ENCODE data around the gene SLC13A3.

SLC13A3 gene

DNA sequence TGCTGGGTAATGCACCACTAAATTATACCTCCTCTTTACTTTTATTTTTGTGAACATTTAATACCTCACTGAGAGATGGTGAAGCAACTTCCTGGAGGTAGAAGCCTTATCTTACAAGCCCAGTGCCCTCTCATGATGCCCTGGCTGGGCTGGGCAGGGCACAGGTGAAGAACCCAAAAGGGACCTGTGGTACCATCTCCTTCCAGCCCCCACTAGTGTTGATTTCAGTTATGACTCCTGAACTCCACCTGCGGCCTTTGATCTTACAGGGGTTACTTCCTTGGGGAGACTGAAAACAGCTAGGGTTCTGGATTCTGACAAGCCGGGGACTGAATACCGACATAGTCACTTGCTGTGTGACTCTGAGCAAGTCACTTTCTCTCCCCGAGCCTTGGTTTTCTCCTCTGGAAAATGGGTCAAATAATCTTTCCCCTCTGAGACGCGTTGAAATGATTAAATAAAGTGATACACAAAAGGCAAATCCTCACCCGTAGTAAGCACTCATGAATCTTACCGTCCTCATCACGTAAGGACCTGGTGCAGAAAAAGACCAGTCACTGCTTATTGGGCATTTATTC is 1.2 kb downstream of the SLC13A3 start:
- DNase-seq: no peak

GRCh38 chr20:46649650-46649949 is 1.7 kb downstream of the SLC13A3 start:
- DNase-seq: no peak

DNA sequence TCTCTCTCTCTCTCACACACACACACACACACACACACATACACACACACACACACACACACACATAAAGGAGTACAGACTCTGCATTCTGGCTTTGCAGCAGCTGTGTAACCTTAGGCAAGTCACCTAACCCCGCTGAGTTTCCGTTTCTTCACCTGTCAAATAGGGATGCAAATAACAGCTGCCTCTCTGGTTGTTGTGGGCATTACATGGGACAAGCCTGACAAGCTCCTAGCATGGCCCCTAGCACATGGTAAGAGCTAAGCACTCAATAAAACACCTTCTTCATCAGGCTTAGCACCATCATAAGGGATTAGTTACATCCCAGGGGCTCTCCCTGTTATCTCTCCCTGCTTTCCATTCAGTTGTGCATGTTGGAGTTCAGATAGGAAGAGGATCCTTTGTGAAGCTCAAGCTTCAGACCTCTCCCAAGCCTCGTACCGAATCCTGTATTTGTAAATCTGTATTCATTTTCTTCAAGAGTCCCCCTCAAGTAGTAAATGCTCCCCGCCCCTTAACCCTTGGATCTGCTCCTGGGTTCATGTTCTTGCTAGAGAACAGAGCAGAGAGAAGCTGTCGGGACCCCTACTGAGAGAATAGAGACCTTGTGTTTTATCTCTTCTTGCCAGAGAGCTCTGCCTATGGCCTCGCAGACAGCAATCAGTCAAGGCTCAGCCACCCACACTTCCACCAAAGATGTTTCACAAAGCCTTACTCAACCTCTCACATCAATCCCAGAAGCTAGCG is 2.2 kb downstream of the SLC13A3 start:
- peak; percentile 31 to 41 for DNase-seq

- no peak for DNase-seq
Observed at GRCh38 chr20:46647469-46647868, 3.8 kb downstream of the SLC13A3 start.

DNA sequence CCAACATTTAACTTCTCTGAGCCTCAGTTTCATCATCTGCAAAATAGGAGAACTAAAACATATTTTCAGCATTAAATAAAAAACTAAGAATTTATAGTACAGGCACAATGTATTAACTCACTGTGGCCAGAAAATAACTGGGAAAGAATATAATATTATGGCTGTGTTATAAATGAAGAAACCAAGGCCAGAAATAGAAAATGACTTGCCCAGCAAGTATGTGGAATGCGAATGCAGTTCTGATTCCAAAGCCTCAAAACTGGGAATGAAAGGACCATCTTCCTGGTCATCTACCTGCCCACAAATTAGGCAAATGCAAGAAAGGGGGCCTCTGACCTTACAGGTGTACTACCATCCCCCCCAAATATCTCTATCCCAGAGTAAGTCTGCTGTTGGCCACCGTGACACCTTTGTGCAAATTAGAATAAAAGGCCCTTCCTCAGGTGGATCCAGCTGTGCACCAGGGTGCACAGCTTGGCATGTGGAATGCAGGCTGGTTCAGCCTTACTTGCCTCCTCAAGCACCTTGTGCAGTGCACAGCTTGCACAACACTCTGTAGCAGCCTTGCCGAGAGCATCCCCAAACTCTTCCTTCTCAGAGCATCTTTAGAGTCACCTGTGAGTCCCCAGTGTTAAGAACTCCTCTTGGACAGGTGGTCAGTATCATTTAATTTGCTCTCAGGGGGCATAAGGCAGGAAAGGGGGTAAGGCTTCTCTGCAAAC is 4.4 kb downstream of the SLC13A3 start:
- no peak for DNase-seq

- DNase-seq: no peak
Observed at GRCh38 chr20:46646122-46646521, 5.1 kb downstream of the SLC13A3 start.

DNA sequence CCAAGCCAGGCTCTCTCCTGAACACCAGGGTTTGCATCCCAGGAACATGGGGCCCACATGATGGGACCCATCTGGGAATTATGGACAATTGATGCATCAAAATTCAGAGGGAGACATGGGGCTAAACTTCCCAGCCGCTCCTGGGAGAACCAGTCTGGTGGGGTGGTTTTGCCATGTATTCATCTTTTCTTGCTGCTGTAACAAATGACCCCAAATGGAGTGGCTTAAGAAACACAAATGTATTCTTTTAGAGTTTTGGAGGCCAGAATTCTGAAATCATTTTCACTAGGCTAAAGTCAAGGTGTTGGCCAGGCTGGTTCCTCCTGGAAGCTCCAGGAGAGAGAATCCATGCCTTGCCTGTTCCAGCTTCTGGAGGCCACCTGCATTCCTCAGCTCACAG is 6.5 kb downstream of the SLC13A3 start:
- DNase-seq: no peak

DNA sequence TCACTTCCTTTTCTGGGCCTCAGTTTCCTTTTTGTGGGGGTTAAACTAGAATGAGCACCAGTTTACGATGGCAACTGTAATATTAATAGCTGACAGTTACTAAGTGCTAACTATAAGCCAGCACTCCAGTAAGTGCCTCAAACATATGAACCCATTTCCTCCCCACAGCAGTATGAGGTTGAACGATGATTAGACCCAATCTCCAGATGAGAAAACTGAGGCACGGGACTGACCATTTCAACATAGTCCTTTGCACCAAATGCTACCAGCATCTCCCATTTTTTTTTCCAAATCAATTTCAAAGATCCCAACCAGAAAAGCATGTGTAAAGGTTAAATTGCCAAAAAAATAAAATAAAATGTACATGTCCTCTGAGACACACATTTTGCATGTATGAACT is 7.1 kb downstream of the SLC13A3 start:
- DNase-seq: no peak

- no peak for DNase-seq
Observed at GRCh38 chr20:46642969-46643343, 8.3 kb downstream of the SLC13A3 start.

- DNase-seq: no peak
Observed at GRCh38 chr20:46642265-46642968, 8.8 kb downstream of the SLC13A3 start.

DNA sequence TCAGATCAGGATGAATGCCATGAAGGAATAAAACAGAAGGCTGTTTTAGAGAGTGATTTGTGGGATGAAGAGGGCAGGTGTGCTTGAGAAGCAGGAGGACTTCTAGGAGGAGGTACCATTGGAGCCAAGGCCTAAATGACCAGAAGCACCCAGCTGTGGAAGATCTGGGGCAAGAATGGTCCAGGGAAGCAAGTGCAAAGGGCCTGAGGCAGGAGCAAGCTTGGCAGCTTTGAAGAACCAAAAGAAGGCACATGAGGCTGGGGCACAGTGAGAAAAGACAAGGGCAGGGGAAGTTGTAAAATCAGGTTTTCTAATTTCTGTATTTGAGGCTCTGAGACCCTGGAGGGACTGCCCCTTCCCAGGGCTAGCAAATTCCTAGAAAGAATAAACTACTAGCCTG is 9.8 kb downstream of the SLC13A3 start:
- DNase-seq: no peak

DNA sequence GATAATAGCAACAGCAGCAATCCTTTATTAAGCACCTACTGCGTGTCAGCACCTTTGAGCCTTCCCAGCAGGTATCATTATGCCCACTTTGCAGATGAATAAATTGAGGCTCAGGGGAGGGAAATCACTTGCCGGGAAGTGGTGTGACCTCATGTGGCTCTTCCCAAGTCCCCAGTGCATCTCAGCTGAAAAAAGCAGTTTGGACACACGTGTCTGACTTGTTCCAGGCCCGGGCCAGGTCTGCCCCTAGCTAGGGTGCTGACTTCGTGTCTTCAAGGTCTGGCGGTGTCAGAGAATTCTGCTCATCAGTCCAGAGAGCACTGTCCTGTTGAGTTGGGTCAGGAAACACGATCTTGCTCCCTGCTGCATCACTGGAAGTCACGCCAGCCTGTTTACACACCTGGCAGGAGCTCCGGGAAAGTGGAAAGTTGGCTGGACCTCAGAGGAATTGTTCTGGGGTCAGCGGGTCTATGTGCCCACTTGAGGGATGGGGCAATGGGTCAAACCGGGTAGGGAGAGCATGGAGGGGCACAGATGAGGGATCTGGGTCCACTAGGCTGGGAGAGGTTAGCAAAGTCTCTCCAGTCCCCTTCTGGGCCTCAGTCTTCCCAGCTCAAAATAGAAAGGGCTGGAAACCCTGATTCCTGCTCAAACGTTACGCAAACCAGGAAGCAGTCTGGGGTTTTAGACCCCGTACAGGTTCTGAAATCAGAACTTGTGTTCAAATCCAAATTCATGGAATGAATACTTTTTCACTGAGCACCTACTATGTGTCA is 10.5 kb downstream of the SLC13A3 start:
- DNase-seq: no peak

DNA sequence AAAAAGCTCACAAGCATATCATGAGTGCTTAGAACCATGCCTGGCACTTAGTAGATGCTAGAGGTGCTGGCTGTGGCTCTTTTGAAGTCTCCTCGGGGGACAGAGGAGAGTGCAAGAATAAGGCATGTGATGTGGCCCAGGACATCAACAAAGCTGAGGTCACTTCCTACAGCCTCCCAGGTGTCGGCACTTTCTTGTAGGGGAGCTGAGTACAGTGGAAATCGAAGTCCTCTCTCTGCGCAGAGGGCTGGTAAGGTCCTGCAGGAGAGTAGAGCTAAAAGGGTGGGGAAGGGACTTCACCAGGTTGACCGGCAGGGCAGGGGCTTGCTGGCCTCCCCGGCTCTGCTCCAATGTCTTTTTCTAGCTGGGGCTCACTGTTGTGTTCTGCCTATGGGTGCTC is 11.2 kb downstream of the SLC13A3 start:
- no peak for DNase-seq

GRCh38 chr20:46639587-46639986 is 11.7 kb downstream of the SLC13A3 start:
- DNase-seq: no peak

DNA sequence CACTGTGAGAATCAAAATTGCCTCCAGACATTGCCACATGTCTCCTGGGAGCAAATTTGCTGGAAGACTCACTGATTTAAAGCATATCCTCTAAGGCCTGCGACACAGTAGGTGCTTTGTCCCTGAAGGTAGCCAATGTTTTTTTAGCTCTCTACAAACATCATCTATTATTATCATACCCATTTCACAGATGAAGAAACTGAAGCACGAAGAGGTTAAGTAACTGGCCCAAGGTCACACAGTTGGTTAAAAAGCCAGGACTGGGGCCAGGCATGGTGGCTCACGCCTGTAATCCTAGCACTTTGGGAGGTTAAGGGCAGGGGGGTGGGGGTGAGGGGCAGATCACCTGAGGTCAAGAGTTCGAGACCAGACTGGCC is 12.4 kb downstream of the SLC13A3 start:
- DNase-seq: no peak

DNA sequence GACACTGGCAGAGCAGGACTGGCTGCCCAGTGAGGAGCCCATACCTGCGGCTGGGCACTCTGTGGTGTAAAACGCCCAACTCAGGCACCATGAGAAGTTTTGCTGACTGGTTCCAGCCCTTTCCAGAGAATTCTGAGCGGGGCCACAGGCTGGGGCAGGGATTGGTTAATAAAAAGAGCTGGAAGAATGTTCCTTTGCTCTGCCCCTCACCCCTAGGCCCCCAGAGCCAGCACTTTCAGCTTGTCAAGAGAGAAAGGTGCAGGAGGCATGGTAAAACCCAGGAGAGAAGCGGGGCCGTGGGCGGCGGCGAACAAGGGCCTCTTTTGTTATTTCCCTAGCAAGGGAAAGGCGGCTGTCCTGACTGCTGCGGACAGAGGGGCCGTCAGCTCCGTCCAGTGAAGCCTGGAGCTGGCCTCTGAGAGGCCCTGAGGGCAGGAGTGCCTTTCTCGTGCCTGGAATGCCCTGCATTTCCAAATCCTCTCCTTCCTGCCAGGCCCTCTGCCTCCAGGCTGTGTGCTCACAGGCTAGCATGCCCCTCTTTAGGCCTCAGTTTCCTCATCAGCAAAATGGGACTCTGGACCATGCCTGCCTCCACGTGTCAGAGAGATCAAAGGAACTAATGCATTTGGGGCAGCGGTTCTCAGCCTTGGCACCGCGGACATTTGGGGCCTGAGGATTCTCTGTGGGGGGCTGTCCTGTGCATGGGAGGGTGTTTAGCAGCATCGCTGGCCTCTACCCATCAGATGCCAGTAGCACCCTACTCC is 12.9 kb downstream of the SLC13A3 start:
- no peak for DNase-seq

DNA sequence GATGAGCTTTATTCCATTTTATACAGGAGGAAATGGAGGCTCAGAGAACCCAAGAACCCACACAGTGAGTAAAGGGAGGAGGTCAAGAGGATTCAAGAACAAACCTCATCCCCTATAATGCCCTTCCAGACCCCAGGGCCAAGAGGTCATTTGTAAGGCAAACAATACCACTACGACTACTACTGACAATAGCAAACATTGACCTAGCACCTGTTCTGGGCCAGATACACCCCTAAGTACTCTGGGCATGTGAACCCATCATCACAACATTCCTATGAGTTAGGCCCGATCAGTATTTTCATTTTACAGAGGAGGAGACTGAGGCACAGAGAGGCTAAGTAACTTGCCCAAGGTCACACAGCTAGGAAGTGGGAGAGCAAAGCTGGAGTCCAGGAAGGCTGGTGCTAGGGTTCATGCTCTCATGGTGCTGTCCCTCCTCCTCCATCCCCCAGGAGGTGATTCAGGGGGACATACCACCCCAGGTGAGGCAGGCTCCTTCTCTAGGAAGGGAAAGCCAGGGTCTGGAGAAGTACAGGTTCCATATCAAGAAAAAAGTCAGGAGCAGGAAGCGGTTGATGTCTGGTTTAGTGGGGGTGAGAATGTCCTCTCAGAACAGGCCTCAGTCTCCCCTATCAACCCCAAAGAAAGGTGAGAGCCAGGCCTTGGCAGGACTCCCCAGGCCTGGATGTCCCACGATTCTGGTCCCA is 13.7 kb downstream of the SLC13A3 start:
- DNase-seq: no peak

GRCh38 chr20:46637020-46637419 is 14.2 kb downstream of the SLC13A3 start:
- DNase-seq: no peak

- no peak for DNase-seq
Observed at GRCh38 chr20:46636514-46636913, 14.7 kb downstream of the SLC13A3 start.

DNA sequence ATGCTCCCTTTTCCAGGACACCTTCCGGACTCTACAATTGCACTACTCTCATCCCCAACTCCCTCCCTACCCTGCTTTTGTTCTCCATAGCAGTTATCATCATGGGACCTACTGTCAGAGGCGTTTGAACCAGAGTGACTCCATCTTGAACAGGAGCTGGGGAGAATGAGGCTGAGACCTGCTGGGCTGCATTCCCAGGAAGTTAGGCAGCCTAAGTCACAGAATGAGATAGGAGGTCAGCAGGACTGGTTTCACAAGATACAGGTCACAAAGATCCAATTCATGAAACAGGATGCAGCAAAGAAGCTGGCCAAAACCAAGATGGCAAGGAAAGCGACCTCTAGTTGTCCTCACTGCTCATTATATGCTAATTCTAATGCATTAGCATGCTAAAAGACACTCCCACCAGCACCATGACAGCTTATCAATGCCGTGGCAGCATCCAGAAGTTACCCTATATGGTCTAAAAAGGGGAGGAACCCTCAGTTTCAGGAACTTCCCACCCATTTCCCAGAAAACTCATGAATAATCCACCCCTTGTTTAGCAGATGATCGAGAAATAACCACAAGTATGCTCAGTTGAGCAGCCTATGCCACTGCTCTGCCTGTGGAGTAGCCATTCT is 15.6 kb downstream of the SLC13A3 start:
- DNase-seq: peak; percentile 39 to 58

DNA sequence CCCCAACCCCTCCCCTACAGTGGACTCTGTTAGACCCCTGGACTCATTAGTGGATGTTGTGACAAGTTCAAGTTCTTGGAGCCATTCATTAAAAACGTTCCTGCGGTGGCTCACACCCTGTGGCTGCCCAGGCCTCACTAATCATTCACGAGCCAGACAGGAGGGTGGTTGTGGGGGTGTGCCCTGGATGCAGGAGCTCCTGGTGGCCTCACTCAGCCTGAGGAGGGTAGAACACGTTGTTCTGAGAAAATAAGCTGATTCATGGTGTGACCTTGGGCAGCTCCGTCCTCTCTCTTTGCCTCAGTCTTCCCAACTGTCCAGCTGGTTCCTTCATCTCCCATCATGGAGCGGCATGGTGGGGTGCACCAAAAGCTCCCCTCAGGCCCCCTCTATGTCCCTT is 16.7 kb downstream of the SLC13A3 start:
- DNase-seq: no peak
